Astrocyte of the cerebellum (primary cell): Measurements from ENCODE around the gene CPB1.
A peak's percentile ranks its signal among the peaks of the same experiment; 100 is the strongest.

Experiments used
- DNase-seq: peaks from one replicate; pipeline ENCODE4 v3.0.0-alpha.2; 2011; ENCODE audit warnings: low read depth
- H3K4me3 ChIP-seq: 2 replicates; pipeline ENCODE4 v1.5.1; 2011; ENCODE audit warnings: mild to moderate bottlenecking, low read depth, low read length, moderate library complexity
- CTCF ChIP-seq: IDR thresholded peaks from 2 replicates; pipeline ENCODE4 v1.5.1; 2012; ENCODE audit warnings: low read length, low read depth, moderate library complexity, mild to moderate bottlenecking; ENCODE audit errors: missing control alignments
- in situ Hi-C: cut with HindIII; loops from 2 replicates; pipeline ENCODE4 v1.10.0; 2017; ENCODE audit warnings: low sequenced_read_pairs

The CPB1 gene

DNA sequence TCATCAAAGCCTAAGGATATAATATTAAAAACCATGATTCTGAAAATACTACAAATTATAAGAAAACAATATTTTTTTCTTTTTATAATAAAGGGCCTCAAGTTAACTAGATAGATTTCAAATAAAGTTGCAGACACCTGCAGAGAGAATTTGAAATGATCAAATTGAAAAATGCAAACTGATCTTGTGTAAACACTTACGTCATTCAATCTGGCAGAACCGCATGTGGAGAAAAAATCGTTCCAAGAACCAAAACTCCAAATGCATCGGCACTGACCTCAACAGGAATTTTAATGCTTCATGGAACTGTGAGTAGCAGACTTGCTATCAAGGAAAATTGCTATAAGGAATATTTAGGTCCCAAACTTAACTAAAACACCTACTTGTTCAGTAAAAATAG lies 54.7 kb downstream of the CPB1 start:
- in situ Hi-C loops: no loop called here
- peak; percentile 72 for DNase-seq
- TF ChIP-seq CTCF: no peak
- H3K4me3 ChIP-seq: no peak overlapping the region

DNA sequence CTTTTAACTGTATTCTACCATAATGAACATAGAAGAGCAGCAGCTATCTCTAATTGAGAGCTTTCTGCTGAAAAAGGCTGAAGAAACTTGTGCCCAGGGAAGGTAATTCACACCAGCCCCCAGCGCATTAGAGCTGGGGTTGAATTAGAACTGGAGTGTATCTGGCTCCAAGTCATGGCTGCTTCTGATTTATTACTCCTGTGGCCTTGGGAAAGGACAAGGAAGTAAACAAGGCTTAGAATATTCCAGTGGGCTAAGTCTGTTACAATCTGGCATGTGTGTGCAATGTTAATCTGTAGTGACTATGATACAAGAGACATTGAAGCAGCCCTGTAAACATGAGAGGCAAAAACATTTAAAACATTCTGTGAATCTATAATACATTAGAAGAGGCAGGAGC lies 55.6 kb downstream of the CPB1 start:
- TF ChIP-seq CTCF: no peak
- in situ Hi-C loops: no loop called here
- no peak overlapping the region for H3K4me3 ChIP-seq
- DNase-seq: no peak

DNA sequence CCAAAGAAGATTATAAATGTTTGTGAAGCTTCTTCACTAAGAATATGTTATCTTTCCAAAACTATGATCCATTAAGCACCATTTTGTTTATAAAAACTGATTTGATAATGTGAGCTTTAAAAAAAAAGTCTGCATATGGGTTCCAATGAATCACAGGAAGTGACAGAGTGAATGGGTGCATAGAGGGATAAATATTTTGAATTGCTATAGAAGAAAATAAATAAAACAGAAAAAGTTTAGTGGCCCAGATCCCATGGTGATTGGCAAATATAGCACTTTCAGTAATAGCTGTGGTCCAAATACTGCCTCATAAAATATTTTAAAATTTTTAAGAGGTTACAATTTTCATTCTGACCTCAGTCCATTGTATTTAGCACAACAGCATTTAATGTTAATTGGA lies 56.6 kb downstream of the CPB1 start:
- in situ Hi-C loops: no loop called here
- DNase-seq: no peak
- no peak overlapping the region for H3K4me3 ChIP-seq
- TF ChIP-seq CTCF: no peak

- in situ Hi-C loops: no loop called here
These were observed 62.2 kb downstream of the CPB1 start for GRCh38 chr3:148889828-148890227.

DNA sequence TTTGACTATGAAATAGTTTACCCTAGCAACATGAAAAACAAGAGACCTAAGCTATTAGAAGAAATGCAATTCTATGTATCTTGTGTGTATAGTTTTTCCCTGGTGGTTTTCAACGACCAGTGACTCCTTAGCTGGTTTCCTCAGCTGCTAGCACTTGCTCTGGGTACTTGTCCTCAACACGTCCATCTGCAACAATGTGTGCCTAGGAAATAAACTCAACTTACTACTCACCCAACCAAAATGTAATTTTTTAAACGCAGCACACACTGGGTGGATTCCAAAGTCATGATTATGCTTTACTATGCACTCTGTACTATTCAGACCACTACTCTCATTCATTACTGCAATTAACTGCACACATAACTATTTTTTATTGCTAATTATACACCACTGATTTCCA lies 68.5 kb downstream of the CPB1 start:
- in situ Hi-C loops: no loop called here
- TF ChIP-seq CTCF: no peak
- DNase-seq: no peak

More at GRCh38 chr3:148889828-148890227, 62.2 kb downstream of the CPB1 start:
- DNase-seq: no peak
- H3K4me3 ChIP-seq: no peak overlapping the region
- TF ChIP-seq CTCF: no peak

DNA sequence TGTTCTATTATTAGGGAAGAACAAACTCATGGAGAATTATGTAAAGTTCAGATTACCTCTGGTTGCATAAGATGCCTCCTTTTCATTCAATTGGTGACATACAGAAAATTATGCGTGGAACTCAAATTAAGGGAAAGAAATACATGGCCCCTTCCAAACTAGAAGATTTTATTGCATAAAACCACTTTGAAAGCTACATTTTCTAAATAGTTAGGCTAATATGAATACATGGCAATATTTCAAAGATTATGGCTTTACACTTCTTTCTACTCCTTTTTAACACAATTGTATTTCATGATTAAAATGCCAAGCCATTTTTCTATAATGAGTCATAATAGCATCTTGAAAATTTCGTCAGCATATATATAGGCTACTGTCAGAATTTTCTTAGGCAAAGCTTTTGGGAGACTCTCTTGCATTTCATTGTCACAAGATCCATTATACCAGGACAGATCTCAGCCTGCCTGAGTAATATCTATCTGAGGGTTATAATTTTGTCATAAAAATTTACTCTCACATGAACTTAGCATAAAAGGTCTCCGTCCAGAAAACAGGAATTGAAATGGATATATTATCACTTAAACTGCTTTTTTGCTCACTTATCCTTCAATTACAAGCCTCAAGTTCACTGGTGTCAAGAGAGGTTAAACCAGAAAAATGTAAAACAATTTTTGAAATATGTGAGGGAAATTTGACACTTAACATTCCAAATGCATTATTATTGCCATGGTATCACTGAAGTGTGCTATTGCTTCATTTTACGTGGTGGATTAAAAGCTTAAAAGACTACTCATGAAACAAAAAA lies 74.6 kb downstream of the CPB1 start:
- TF ChIP-seq CTCF: no peak
- peak; percentile 46 for DNase-seq
- H3K4me3 ChIP-seq: no peak overlapping the region
- in situ Hi-C loops: no loop called here

More for the DNA sequence above, 68.5 kb downstream of the CPB1 start:
- no peak overlapping the region for H3K4me3 ChIP-seq

DNA sequence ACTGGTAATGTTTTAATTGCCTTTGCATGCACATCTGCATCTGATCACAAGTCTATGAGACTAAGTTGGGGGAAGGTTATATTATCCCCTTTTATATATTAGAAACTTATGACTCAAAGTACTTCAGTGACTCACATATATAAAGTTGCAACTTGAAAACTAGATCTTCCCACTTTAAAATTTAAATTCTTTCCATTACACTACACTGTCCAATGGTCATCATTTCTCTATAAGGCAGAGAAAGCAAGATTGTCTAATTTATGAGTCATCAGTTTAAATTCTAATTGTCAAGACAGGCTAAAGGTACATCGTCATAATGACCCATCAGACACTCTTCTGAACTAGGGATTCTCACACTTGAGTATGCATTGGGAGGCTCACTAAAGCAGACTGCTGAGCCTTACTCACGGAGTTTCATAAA lies 75.4 kb downstream of the CPB1 start:
- no peak for DNase-seq
- no peak for TF ChIP-seq CTCF
- H3K4me3 ChIP-seq: no peak overlapping the region
- in situ Hi-C loops: no loop called here
